Panc1 (cell line): Measurements from ENCODE around the gene TSPAN15. TPM values are rescaled to one million over a fixed set of nuclear protein-coding genes. Genes with fewer than 3 reads are reported as not detected.

Source experiments
- ATAC-seq: fragments of 200-7000 bp; cut with Tn5 transposase; 2 replicates; pipeline ENCODE4 v1.9.1; 2020; ENCODE audit warnings: mild to moderate bottlenecking, moderate library complexity
- BruUV-seq: library from RNA; stranded (reverse); fragments of 400-500 nt; replicated peaks from 2 replicates; lab custom pipeline; 2021; lab: Mats Ljungman, UMichigan
- CTCF ChIA-PET: fragments of 300-600 bp; sonication (Branson Sonifier 250); formaldehyde crosslinking; loops from one replicate; lab custom pipeline; 2022; ENCODE audit warnings: antibody characterized with exemption; lab: Charles Lee
- POLR2A ChIA-PET: fragments of 300-600 bp; sonication (Branson Sonifier 250); formaldehyde crosslinking; loops from one replicate; lab custom pipeline; 2022; ENCODE audit warnings: antibody characterized with exemption; lab: Charles Lee
- DNase-seq: peaks from one replicate; pipeline ENCODE4 v3.0.0-alpha.2; 2010; ENCODE audit warnings: low read depth, low spot score
- H3K27ac ChIP-seq: 2 replicates; pipeline ENCODE4 v1.5.1; 2011; ENCODE audit warnings: mild to moderate bottlenecking, low read length, inconsistent platforms
- H3K27me3 ChIP-seq: fragments of 200-500 bp; sonication (Bioruptor generic); 2 replicates; pipeline ENCODE4 v1.6.0; 2014; ENCODE audit warnings: low read length, inconsistent platforms; ENCODE audit not compliant: control insufficient read depth, insufficient read depth
- H3K36me3 ChIP-seq: fragments of 200-500 bp; sonication (Bioruptor generic); 2 replicates; pipeline ENCODE4 v1.5.1; 2014; ENCODE audit warnings: inconsistent platforms, mild to moderate bottlenecking, low read length, moderate library complexity; ENCODE audit not compliant: control insufficient read depth, insufficient read depth
- H3K4me1 ChIP-seq: 2 replicates; pipeline ENCODE4 v1.5.1; 2011; ENCODE audit warnings: inconsistent platforms, mild to moderate bottlenecking, low read length, moderate library complexity; ENCODE audit not compliant: control insufficient read depth, insufficient read depth
- H3K4me3 ChIP-seq, 2 experiments: 2 replicates each; pipeline ENCODE4 v1.5.1; 2011 to 2012; ENCODE audit warnings: low read depth in 2 of 2, low read length in 2 of 2, mild to moderate bottlenecking in 2 of 2, inconsistent platforms in 1 of 2, moderate library complexity in 1 of 2
- H3K9me3 ChIP-seq: fragments of 200-500 bp; sonication (Bioruptor generic); 2 replicates; pipeline ENCODE4 v1.5.1; 2014; ENCODE audit warnings: low read depth, mild to moderate bottlenecking, inconsistent platforms, low read length, moderate library complexity; ENCODE audit not compliant: control insufficient read depth, insufficient read depth
- CTCF ChIP-seq: fragments of 450-650 bp; IDR thresholded peaks from 2 replicates; pipeline ENCODE4 v1.5.1; 2017; ENCODE audit warnings: mild to moderate bottlenecking
- POLR2AphosphoS5 ChIP-seq: IDR thresholded peaks from 2 replicates; pipeline ENCODE4 v1.6.1; 2012; ENCODE audit warnings: mild to moderate bottlenecking, low read depth, low read length, moderate library complexity
- REST ChIP-seq, 2 experiments: IDR thresholded peaks; 2 replicates each; pipeline ENCODE4 v1.6.1; 2011 to 2012; ENCODE audit warnings: low read depth in 2 of 2, control low read depth in 1 of 2, low read length in 1 of 2, mild to moderate bottlenecking in 1 of 2, moderate library complexity in 1 of 2; ENCODE audit not compliant: insufficient read depth in 1 of 2
- SIN3A ChIP-seq: IDR thresholded peaks from 2 replicates; pipeline ENCODE4 v1.6.1; 2012; ENCODE audit warnings: low read depth, mild to moderate bottlenecking, low read length, moderate library complexity, borderline replicate concordance; ENCODE audit not compliant: insufficient read depth
- TCF7L2 ChIP-seq: IDR thresholded peaks from 2 replicates; pipeline ENCODE4 v1.6.1; 2011; ENCODE audit warnings: mild to moderate bottlenecking, low read depth, low read length, inconsistent platforms
- in situ Hi-C: cut with HindIII; loops from 2 replicates; pipeline ENCODE4 v1.10.0; 2016; ENCODE audit warnings: low sequenced_read_pairs, low pct_unique_long_range_greater_than_20kb
- intact Hi-C: fragments of 100-400 bp; cut with micrococcal nuclease; formaldehyde crosslinking; loops from one replicate; pipeline ENCODE4 v1.10.0; 2022; ENCODE audit not compliant: unreplicated experiment
- total RNA-seq: library from RNA; stranded (reverse); gene quantifications from one replicate; pipeline ENCODE4 v1.2.1, GENCODE V29; 2021; ENCODE audit not compliant: unreplicated experiment

The TSPAN15 gene
- total RNA-seq, 1 experiment from 2014 or later = 199 TPM

GRCh38 chr10:69498711-69499471, 47.6 kb downstream of the TSPAN15 start:
- no TSS peak for BruUV-seq
- Histone ChIP-seq H3K27ac (no peak overlapping the region), H3K4me3 (no peak overlapping the region), H3K4me1 (peaks cover 4% of the 10 kb centered on the region; the same call in 1 of the 2 replicates), H3K9me3 (no peaks in the 10 kb centered on the region), H3K36me3 (no peaks in the 10 kb centered on the region), H3K27me3 (no peaks in the 10 kb centered on the region)
- ChIA-PET POLR2A (no interaction called here), CTCF (interaction anchor here (1.3 kb wide), 1 partner anchor 14 kb away, joined by 4 read pairs; no protein-coding TSS in a partner anchor)
- in situ Hi-C loops = loop anchor here (10.0 kb wide), 1 partner anchor 54 kb away; no protein-coding TSS in a partner anchor
- intact Hi-C loops = loop anchor here (5.0 kb wide), 1 partner anchor 72 kb away; no protein-coding TSS in a partner anchor
- no peak for ATAC-seq
- TF ChIP-seq TCF7L2 = no peak
- TF ChIP-seq REST (IDR thresholded peaks at IDR 0.05; ENCODE audit: insufficient read depth in 1 of 2, low read depth in 2 of 2, low read length in 1 of 2) = no peak
- no peak for TF ChIP-seq CTCF
- TF ChIP-seq POLR2AphosphoS5 = no peak; the same call in 1 of the 2 replicates
- TF ChIP-seq SIN3A = no peak
- no peak for DNase-seq

- ATAC-seq = no peak
- Histone ChIP-seq H3K9me3 (no peaks in the 10 kb centered on the region), H3K36me3 (no peaks in the 10 kb centered on the region), H3K27me3 (no peaks in the 10 kb centered on the region), H3K4me1 (peaks cover 4% of the 10 kb centered on the region; the same call in 1 of the 2 replicates), H3K27ac (no peak overlapping the region), H3K4me3 (no peak overlapping the region)
- no peak for DNase-seq
- intact Hi-C loops (loop anchor here (5.0 kb wide), 1 partner anchor 73 kb away; no protein-coding TSS in a partner anchor), in situ Hi-C loops (loop anchor here (10.0 kb wide), 1 partner anchor 55 kb away; no protein-coding TSS in a partner anchor)
- ChIA-PET CTCF (no interaction called here), POLR2A (no interaction called here)
- TF ChIP-seq POLR2AphosphoS5 = no peak
- TF ChIP-seq CTCF = no peak
- no peak for TF ChIP-seq TCF7L2
- no peak for TF ChIP-seq REST (IDR thresholded peaks at IDR 0.05; ENCODE audit: insufficient read depth in 1 of 2, low read depth in 2 of 2, low read length in 1 of 2)
- no peak for TF ChIP-seq SIN3A
- BruUV-seq = TSS peak; percentile 20
These were observed 48.7 kb downstream of the TSPAN15 start for GRCh38 chr10:69499726-69500689.
